Measurements from ENCODE around the gene WDR5. TPM values are rescaled to one million over a fixed set of nuclear protein-coding genes. Genes with fewer than 3 reads are reported as not detected.

The WDR5 gene
- total RNA-seq, 1 donor from 2014 or later = 16.7 TPM

GRCh38 chr9:134127065-134127580, 8.8 kb upstream of the WDR5 start:
- H3K4me3 ChIP-seq = no peak overlapping the region
- H3K27me3 ChIP-seq = no peaks in the 10 kb centered on the region
- DNase-seq (ENCODE audit: extremely low spot score in 2 of 2) = no peak
- H3K4me1 ChIP-seq = peaks cover 12% of the 10 kb centered on the region
- TF ChIP-seq POLR2A (IDR thresholded peaks at IDR 0.05) = no peak
- TF ChIP-seq, protein P1, sequence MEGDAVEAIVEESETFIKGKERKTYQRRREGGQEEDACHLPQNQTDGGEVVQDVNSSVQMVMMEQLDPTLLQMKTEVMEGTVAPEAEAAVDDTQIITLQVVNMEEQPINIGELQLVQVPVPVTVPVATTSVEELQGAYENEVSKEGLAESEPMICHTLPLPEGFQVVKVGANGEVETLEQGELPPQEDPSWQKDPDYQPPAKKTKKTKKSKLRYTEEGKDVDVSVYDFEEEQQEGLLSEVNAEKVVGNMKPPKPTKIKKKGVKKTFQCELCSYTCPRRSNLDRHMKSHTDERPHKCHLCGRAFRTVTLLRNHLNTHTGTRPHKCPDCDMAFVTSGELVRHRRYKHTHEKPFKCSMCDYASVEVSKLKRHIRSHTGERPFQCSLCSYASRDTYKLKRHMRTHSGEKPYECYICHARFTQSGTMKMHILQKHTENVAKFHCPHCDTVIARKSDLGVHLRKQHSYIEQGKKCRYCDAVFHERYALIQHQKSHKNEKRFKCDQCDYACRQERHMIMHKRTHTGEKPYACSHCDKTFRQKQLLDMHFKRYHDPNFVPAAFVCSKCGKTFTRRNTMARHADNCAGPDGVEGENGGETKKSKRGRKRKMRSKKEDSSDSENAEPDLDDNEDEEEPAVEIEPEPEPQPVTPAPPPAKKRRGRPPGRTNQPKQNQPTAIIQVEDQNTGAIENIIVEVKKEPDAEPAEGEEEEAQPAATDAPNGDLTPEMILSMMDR (IDR thresholded peaks at IDR 0.05) = no peak
- TF ChIP-seq POLR2AphosphoS5 (IDR thresholded peaks at IDR 0.05; ENCODE audit: insufficient read depth in 1 of 2, low read depth in 1 of 2) = no peak
- no peak overlapping the region for H3K27ac ChIP-seq
- intact Hi-C loops (cut with DNase I) = no loop called here
- H3K36me3 ChIP-seq = no peaks in the 10 kb centered on the region
- H3K9me3 ChIP-seq = no peaks in the 10 kb centered on the region

- TF ChIP-seq POLR2AphosphoS5 (IDR thresholded peaks at IDR 0.05; ENCODE audit: insufficient read depth in 1 of 2, low read depth in 1 of 2) (no peak), POLR2A (IDR thresholded peaks at IDR 0.05) (no peak)
- TF ChIP-seq, protein P1 (IDR thresholded peaks at IDR 0.05) = no peak
- intact Hi-C loops (cut with DNase I) = no loop called here
These were observed 8.3 kb upstream of the WDR5 start for GRCh38 chr9:134127616-134128015.

DNA sequence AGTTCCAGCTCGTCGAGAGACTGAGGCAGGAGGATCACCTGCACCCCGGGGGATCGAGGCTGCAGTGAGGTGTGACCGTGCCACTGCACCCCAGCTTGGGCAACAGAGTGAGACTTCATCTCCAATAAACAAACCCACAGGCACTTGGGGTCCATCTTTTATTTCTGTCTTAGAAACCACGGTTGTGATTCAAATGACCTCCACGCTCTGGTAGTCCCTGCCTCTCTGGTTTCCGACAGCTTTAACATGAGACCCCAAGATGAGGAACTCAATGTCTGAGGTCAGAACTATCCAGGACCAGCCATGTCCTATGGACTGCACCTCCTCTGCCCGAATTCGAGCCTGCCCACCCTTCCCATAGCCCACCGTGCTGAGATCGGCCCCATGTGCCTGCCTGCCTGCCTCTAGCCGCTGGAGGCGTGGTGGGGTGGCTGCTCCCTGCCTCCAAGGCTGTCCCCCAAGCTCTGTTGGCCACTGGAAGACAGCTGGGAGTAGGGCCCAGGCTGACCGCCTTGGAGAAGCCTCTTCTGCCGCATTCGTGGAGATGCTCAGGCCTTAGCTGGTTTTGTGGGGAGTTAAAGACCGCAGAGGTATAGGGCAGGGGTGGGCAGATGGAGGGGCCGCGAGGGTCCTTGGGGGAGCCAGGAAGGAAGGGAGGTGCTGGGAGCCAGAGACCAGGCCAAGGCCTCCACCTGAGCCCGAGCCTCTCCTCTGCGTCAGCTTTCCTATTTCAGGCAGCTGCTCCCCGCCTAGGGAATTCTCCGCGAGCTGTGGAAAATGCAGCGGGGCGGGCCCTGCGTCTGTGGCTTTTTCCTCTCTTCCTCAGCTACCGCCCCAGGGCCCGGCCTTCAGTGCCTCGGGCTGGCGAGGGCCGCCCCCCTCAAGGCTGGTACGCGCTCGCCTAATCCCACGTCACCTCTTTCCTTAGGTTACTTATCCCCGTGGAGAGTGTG, 6.9 kb upstream of the WDR5 start:
- TF ChIP-seq POLR2AphosphoS5 (IDR thresholded peaks at IDR 0.05; ENCODE audit: insufficient read depth in 1 of 2, low read depth in 1 of 2) (no peak), POLR2A (IDR thresholded peaks at IDR 0.05) (no peak)
- TF ChIP-seq, protein P1 (IDR thresholded peaks at IDR 0.05) = no peak
- DNase-seq (ENCODE audit: extremely low spot score in 2 of 2) = peak in 1 of 2 donors; percentile 67

More at GRCh38 chr9:134127616-134128015, 8.3 kb upstream of the WDR5 start:
- DNase-seq (ENCODE audit: extremely low spot score in 2 of 2) = no peak
- no peak overlapping the region for H3K27ac ChIP-seq
- no peaks in the 10 kb centered on the region for H3K27me3 ChIP-seq
- H3K36me3 ChIP-seq = no peaks in the 10 kb centered on the region
- no peaks in the 10 kb centered on the region for H3K9me3 ChIP-seq
- no peak overlapping the region for H3K4me3 ChIP-seq
- peaks cover 12% of the 10 kb centered on the region for H3K4me1 ChIP-seq

GRCh38 chr9:134130503-134131375, 5.1 kb upstream of the WDR5 start:
- H3K4me1 ChIP-seq = peaks cover 22% of the 10 kb centered on the region
- intact Hi-C loops (cut with DNase I) = no loop called here
- peak in 1 of 2 donors; percentile 69 for DNase-seq (ENCODE audit: extremely low spot score in 2 of 2)
- H3K36me3 ChIP-seq = no peaks in the 10 kb centered on the region
- no peak for TF ChIP-seq POLR2AphosphoS5 (IDR thresholded peaks at IDR 0.05; ENCODE audit: insufficient read depth in 1 of 2, low read depth in 1 of 2)
- TF ChIP-seq, protein P1 (IDR thresholded peaks at IDR 0.05) = no peak
- no peak for TF ChIP-seq POLR2A (IDR thresholded peaks at IDR 0.05)
- H3K27me3 ChIP-seq = no peaks in the 10 kb centered on the region
- H3K4me3 ChIP-seq = no peak overlapping the region
- H3K9me3 ChIP-seq = no peaks in the 10 kb centered on the region
- H3K27ac ChIP-seq = no peak overlapping the region

More for the DNA sequence above, 6.9 kb upstream of the WDR5 start:
- Histone ChIP-seq H3K4me3 (no peak overlapping the region), H3K4me1 (peaks cover 12% of the 10 kb centered on the region), H3K27me3 (no peaks in the 10 kb centered on the region), H3K9me3 (no peaks in the 10 kb centered on the region), H3K36me3 (no peaks in the 10 kb centered on the region), H3K27ac (peak overlapping the region; percentile 27)
- intact Hi-C loops (cut with DNase I) = no loop called here

Measured in vagina (tissue), 2 donors.